ENCODE data around the gene MTMR1.

The MTMR1 gene

DNA sequence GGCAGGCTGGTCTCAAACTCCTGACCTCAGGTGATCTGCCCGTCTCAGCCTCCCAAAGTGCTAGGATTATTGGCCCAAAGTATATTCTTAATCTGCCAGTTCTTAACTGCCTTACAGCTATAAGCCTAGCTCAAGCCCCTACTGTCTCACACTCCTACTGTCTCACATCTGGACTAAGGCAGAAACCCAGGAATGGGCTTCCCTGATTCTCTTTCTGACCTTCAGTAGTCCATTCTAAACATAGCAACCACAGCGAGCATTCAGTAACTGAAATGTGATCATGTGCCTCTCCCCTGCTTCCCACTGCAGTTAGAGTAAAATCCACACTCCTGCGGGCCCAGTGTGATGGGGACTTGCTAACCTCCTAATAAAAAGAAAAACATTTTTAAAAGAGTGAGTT is 58.9 kb downstream of the MTMR1 start:
- Histone ChIP-seq H4K20me1 (ENCODE audit: low read depth, low read length) (no peaks in the 10 kb centered on the region), H3F3A (ENCODE audit: insufficient read depth) (no peaks in the 10 kb centered on the region), H3K9me3 (ENCODE audit: insufficient read depth, low read length) (no peaks in the 10 kb centered on the region), H3K9me2 (replicated peaks; ENCODE audit: insufficient read depth, low read length) (no peaks in the 10 kb centered on the region), H3K4me3 (ENCODE audit: insufficient read depth, low read length, poor library complexity, severe bottlenecking) (no peak overlapping the region), H3K4me2 (ENCODE audit: low read depth, low read length, poor library complexity, severe bottlenecking) (no peak overlapping the region), H3K36me3 (ENCODE audit: low read length) (no peaks in the 10 kb centered on the region), H2AFZ (ENCODE audit: low read depth, low read length, severe bottlenecking) (no peak overlapping the region), H3K9ac (ENCODE audit: low read length) (no peak overlapping the region), H3K79me2 (ENCODE audit: insufficient read depth, low read length) (no peaks in the 10 kb centered on the region), H3K27ac (ENCODE audit: low read depth, low read length) (no peak overlapping the region), H3K27me3 (ENCODE audit: low read length) (no peaks in the 10 kb centered on the region)
- no peak for TF ChIP-seq EZH2phosphoT487 (conservative IDR thresholded peaks at IDR 0.05; ENCODE audit: low read length)
- TF ChIP-seq CTCF (IDR thresholded peaks at IDR 0.05; ENCODE audit: insufficient read depth, low read length, poor library complexity, severe bottlenecking) = no peak

GRCh38 chrX:150753357-150753756 is 60.2 kb downstream of the MTMR1 start:
- TF ChIP-seq EZH2phosphoT487 (conservative IDR thresholded peaks at IDR 0.05; ENCODE audit: low read length) (no peak), CTCF (IDR thresholded peaks at IDR 0.05; ENCODE audit: insufficient read depth, low read length, poor library complexity, severe bottlenecking) (no peak)

GRCh38 chrX:150753968-150754367 is 60.8 kb downstream of the MTMR1 start:
- Histone ChIP-seq H2AFZ (ENCODE audit: low read depth, low read length, severe bottlenecking) (no peak overlapping the region), H3K36me3 (ENCODE audit: low read length) (no peaks in the 10 kb centered on the region), H3F3A (ENCODE audit: insufficient read depth) (no peaks in the 10 kb centered on the region), H3K79me2 (ENCODE audit: insufficient read depth, low read length) (no peaks in the 10 kb centered on the region), H3K9me2 (replicated peaks; ENCODE audit: insufficient read depth, low read length) (no peaks in the 10 kb centered on the region), H3K27ac (ENCODE audit: low read depth, low read length) (no peak overlapping the region), H3K9me3 (ENCODE audit: insufficient read depth, low read length) (no peaks in the 10 kb centered on the region), H3K9ac (ENCODE audit: low read length) (no peak overlapping the region), H4K20me1 (ENCODE audit: low read depth, low read length) (no peaks in the 10 kb centered on the region), H3K4me3 (ENCODE audit: insufficient read depth, low read length, poor library complexity, severe bottlenecking) (no peak overlapping the region), H3K4me2 (ENCODE audit: low read depth, low read length, poor library complexity, severe bottlenecking) (no peak overlapping the region), H3K27me3 (ENCODE audit: low read length) (no peaks in the 10 kb centered on the region)
- TF ChIP-seq EZH2phosphoT487 (conservative IDR thresholded peaks at IDR 0.05; ENCODE audit: low read length) (no peak), CTCF (IDR thresholded peaks at IDR 0.05; ENCODE audit: insufficient read depth, low read length, poor library complexity, severe bottlenecking) (no peak)

More at GRCh38 chrX:150753357-150753756, 60.2 kb downstream of the MTMR1 start:
- no peaks in the 10 kb centered on the region for H3K9me3 ChIP-seq (ENCODE audit: insufficient read depth, low read length)
- H2AFZ ChIP-seq (ENCODE audit: low read depth, low read length, severe bottlenecking) = no peak overlapping the region
- H3K9me2 ChIP-seq (replicated peaks; ENCODE audit: insufficient read depth, low read length) = no peaks in the 10 kb centered on the region
- no peak overlapping the region for H3K4me3 ChIP-seq (ENCODE audit: insufficient read depth, low read length, poor library complexity, severe bottlenecking)
- no peaks in the 10 kb centered on the region for H3F3A ChIP-seq (ENCODE audit: insufficient read depth)
- H4K20me1 ChIP-seq (ENCODE audit: low read depth, low read length) = no peaks in the 10 kb centered on the region
- no peaks in the 10 kb centered on the region for H3K79me2 ChIP-seq (ENCODE audit: insufficient read depth, low read length)
- no peak overlapping the region for H3K9ac ChIP-seq (ENCODE audit: low read length)
- no peaks in the 10 kb centered on the region for H3K27me3 ChIP-seq (ENCODE audit: low read length)
- H3K4me2 ChIP-seq (ENCODE audit: low read depth, low read length, poor library complexity, severe bottlenecking) = no peak overlapping the region
- H3K27ac ChIP-seq (ENCODE audit: low read depth, low read length) = no peak overlapping the region
- H3K36me3 ChIP-seq (ENCODE audit: low read length) = no peaks in the 10 kb centered on the region
